ENCODE measurements around the gene BRAF.
"Not testable (repeated sequence)": the region's sequence is repeated elsewhere in the genome, so short reads cannot be mapped to it uniquely, and the experiment has no call there.

GRCh38 chr7:140763166-140763565, 161.6 kb downstream of the BRAF start:
- not testable (repeated sequence) for TF ChIP-seq POLR2A (IDR thresholded peaks at IDR 0.05; ENCODE audit: low read depth, low read length); TAF1 (IDR thresholded peaks at IDR 0.05; ENCODE audit: borderline replicate concordance, low read depth, low read length)
